A549 (cell line): ENCODE data around the gene CACNA1D. TPM values are rescaled to one million over a fixed set of nuclear protein-coding genes. Genes with fewer than 3 reads are reported as not detected.
"Not testable (repeated sequence)": the region's sequence is repeated elsewhere in the genome, so short reads cannot be mapped to it uniquely, and the experiment has no call there.

Experiments
- ATAC-seq, 2 experiments: fragments of 200-7000 bp in 1 of 2; fragments of >200 bp in 1 of 2; cut with Nextera tagmentation in 1 of 2; cut with Tn5 transposase in 1 of 2; 3 replicates each; pipeline versions ENCODE4 v1.8.0 to v1.9.1; 2018 to 2020; ENCODE audit warnings: mild to moderate bottlenecking in 1 of 2, moderate library complexity in 1 of 2
- CTCF ChIA-PET: fragments of 300-600 bp; sonication (Branson Sonifier 250); formaldehyde crosslinking; extraction: SDS; loops from one replicate; lab custom pipeline; 2021; ENCODE audit warnings: antibody characterized with exemption, inconsistent platforms; lab: Yijun Ruan, JAX
- POLR2A ChIA-PET: fragments of 350-600 bp; formaldehyde crosslinking; extraction: SDS; loops from one replicate; lab custom pipeline; 2021; ENCODE audit warnings: antibody characterized with exemption, inconsistent platforms; lab: Yijun Ruan, JAX
- DNase-seq, 2 experiments: peaks; one replicate each; pipeline versions ENCODE4 v3.0.0 to v3.0.0-alpha.2; 2011 to 2016; ENCODE audit warnings: low read depth in 1 of 2, low spot score in 1 of 2
- FAIRE-seq: peaks from 2 replicates; lab custom pipeline; 2011; peaks lifted over from hg19 to GRCh38; lab: Jason Lieb, UNC
- H3K27ac ChIP-seq, 2 experiments: fragments of >200 bp; sonication (Bioruptor Twin); formaldehyde crosslinking; 3 replicates each; pipeline ENCODE4 v1.5.1; 2016 to 2017
- H3K4me1 ChIP-seq: fragments of >200 bp; sonication (Bioruptor Twin); formaldehyde crosslinking; 3 replicates; pipeline ENCODE4 v1.6.1; 2016
- H3K4me2 ChIP-seq: fragments of >200 bp; sonication (Bioruptor Twin); formaldehyde crosslinking; 3 replicates; pipeline ENCODE4 v1.6.1; 2016
- H3K4me3 ChIP-seq: fragments of >200 bp; sonication (Bioruptor Twin); formaldehyde crosslinking; 3 replicates; pipeline ENCODE4 v1.5.1; 2016
- H3K9me3 ChIP-seq: fragments of >200 bp; sonication (Bioruptor Twin); formaldehyde crosslinking; 3 replicates; pipeline ENCODE4 v1.6.1; 2016
- CHD2 ChIP-seq: fragments of 150-350 bp; IDR thresholded peaks from 2 replicates; pipeline ENCODE4 v1.6.1; 2014; ENCODE audit warnings: low read length; ENCODE audit not compliant: partially characterized antibody
- HOXB13 ChIP-seq: fragments of 250-450 bp; sonication (Bioruptor Pico); IDR thresholded peaks from 2 replicates; pipeline ENCODE4 v1.5.0; 2020; ENCODE audit warnings: low read depth, mild to moderate bottlenecking, moderate library complexity
- JUNB ChIP-seq: fragments of >200 bp; sonication (Bioruptor Twin); formaldehyde crosslinking; IDR thresholded peaks from 2 replicates; pipeline ENCODE4 v1.6.1; 2016
- KDM5A ChIP-seq: fragments of 200-600 bp; sonication (generic); IDR thresholded peaks from 2 replicates; pipeline ENCODE4 v1.6.1; 2016; ENCODE audit warnings: antibody characterized with exemption, mild to moderate bottlenecking
- MAFK ChIP-seq: fragments of 450-650 bp; IDR thresholded peaks from 2 replicates; pipeline ENCODE4 v1.6.1; 2014; ENCODE audit not compliant: partially characterized antibody
- MYC ChIP-seq: IDR thresholded peaks from 2 replicates; pipeline ENCODE4 v1.6.1; 2012; ENCODE audit warnings: mild to moderate bottlenecking, inconsistent platforms, low read length, improper control_type of control experiment, borderline replicate concordance
- RAD21 ChIP-seq, 2 experiments: fragments of >200 bp in 1 of 2; sonication (Bioruptor Twin) in 1 of 2; formaldehyde crosslinking in 1 of 2; IDR thresholded peaks in 1 of 2; conservative IDR thresholded peaks in 1 of 2; 2 replicates in 1 of 2; 3 replicates in 1 of 2; pipeline ENCODE4 v1.6.1; 2012 to 2018; ENCODE audit warnings: inconsistent platforms in 1 of 2
- RNF2 ChIP-seq: fragments of 200-600 bp; sonication (generic); IDR thresholded peaks from 2 replicates; pipeline ENCODE4 v1.6.1; 2016; ENCODE audit warnings: low read depth, mild to moderate bottlenecking, antibody characterized with exemption, moderate library complexity, borderline replicate concordance
- TFCP2L1 ChIP-seq: fragments of 250-450 bp; sonication (Bioruptor Pico); IDR thresholded peaks from 2 replicates; pipeline ENCODE4 v1.5.0; 2021; ENCODE audit warnings: mild to moderate bottlenecking
- WGBS: methylation state at CpG from one replicate; pipeline ENCODE4 v1.1.6; 2017; ENCODE audit errors: missing lambda C conversion rate; 5-methylcytosine and 5-hydroxymethylcytosine counted together
- polyA plus RNA-seq, 4 experiments: library from polyadenylated mRNA; depleted of rRNA in 3 of 4; stranded (reverse); fragments of >200 nt; fragmentation: RNase III in 1 of 4; extraction: RNeasy Plus Mini Kit Qiagen cat#74134 plus additional on column Dnase treatment in 1 of 4; gene quantifications; 2 replicates in 3 of 4; 3 replicates in 1 of 4; pipeline ENCODE4 v1.2.3, GENCODE V29; 2011 to 2017
- TF ChIP-seq, protein P1 (sequence below): fragments of 200-600 bp; sonication (generic); IDR thresholded peaks from 2 replicates; pipeline ENCODE4 v1.6.1; 2016; ENCODE audit warnings: antibody characterized with exemption, mild to moderate bottlenecking, moderate library complexity
- TF ChIP-seq, protein P2 (sequence below): fragments of >200 bp; sonication (Bioruptor Twin); formaldehyde crosslinking; IDR thresholded peaks from 3 replicates; pipeline ENCODE4 v1.5.1; 2016
- TF ChIP-seq, protein P3 (sequence below): fragments of >200 bp; sonication (Bioruptor Twin); formaldehyde crosslinking; IDR thresholded peaks from 2 replicates; pipeline ENCODE4 v1.6.1; 2016
- TF ChIP-seq, protein P4 (sequence below): fragments of 450-650 bp; IDR thresholded peaks from 2 replicates; pipeline ENCODE4 v1.6.1; 2014; ENCODE audit warnings: antibody characterized with exemption
- TF ChIP-seq, protein P5 (sequence below): fragments of 250-450 bp; sonication (Bioruptor Pico); IDR thresholded peaks from 2 replicates; pipeline ENCODE4 v1.5.0; 2020; ENCODE audit warnings: low read depth, mild to moderate bottlenecking, moderate library complexity
- TF ChIP-seq, protein P6 (sequence below): IDR thresholded peaks from 2 replicates; pipeline ENCODE4 v1.6.1; 2012; ENCODE audit warnings: low read depth, borderline replicate concordance

The CACNA1D gene
- polyA plus RNA-seq, 2 of the 4 experiments (the other 2 are of a cell fraction) = 1.1 to 10.7 TPM

DNA sequence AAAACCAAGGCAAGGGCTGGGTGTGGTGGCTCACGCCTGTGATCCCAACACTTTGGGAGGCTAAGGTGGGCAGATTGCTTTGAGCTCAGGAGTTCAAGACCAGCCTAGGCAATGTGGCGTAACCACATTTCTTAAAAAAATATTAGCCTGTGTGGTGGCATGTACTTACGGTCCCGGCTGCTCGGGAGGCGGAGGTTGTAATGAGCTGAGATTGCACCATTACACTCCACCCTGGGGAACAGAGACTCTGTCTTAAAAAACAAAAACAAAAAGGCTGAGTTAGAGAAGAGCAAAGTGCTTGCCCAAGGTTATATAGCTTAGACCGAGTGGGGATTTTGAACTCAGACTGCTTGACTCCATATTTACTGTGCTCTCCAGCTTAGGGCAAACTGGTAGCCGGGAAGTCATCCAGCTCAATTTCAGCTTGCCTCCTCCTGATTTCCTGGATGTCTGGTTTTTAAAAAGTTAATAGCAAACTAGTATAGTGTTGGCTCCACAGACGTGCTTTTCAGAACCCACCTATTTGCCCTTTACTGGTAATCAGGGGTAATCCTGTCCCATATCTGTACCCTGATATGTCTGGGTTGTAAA, 138.9 kb downstream of the CACNA1D start:
- Histone ChIP-seq H3K27ac (no peak overlapping the region), H3K4me3 (no peak overlapping the region), H3K4me2 (0 out of 3 replicates have a peak overlapping the region, but pooled peaks have one; percentile 3), H3K4me1 (peaks cover 11% of the 10 kb centered on the region; the same call in 2 of the 3 replicates), H3K9me3 (peaks cover 11% of the 10 kb centered on the region; the same call in 1 of the 3 replicates)
- ChIA-PET POLR2A (no interaction called here), CTCF (interaction anchor here (1.0 to 1.2 kb wide), 2 partner anchors 10 to 77 kb away, joined by 3 read pairs; no protein-coding TSS in a partner anchor)
- no peak for DNase-seq
- no peak for FAIRE-seq
- ATAC-seq = no peak
- TF ChIP-seq CHD2 (no peak), HOXB13 (CRISPR knock-in tag) (no peak), TFCP2L1 (CRISPR knock-in tag) (no peak), MAFK (no peak)
- TF ChIP-seq, protein P1, sequence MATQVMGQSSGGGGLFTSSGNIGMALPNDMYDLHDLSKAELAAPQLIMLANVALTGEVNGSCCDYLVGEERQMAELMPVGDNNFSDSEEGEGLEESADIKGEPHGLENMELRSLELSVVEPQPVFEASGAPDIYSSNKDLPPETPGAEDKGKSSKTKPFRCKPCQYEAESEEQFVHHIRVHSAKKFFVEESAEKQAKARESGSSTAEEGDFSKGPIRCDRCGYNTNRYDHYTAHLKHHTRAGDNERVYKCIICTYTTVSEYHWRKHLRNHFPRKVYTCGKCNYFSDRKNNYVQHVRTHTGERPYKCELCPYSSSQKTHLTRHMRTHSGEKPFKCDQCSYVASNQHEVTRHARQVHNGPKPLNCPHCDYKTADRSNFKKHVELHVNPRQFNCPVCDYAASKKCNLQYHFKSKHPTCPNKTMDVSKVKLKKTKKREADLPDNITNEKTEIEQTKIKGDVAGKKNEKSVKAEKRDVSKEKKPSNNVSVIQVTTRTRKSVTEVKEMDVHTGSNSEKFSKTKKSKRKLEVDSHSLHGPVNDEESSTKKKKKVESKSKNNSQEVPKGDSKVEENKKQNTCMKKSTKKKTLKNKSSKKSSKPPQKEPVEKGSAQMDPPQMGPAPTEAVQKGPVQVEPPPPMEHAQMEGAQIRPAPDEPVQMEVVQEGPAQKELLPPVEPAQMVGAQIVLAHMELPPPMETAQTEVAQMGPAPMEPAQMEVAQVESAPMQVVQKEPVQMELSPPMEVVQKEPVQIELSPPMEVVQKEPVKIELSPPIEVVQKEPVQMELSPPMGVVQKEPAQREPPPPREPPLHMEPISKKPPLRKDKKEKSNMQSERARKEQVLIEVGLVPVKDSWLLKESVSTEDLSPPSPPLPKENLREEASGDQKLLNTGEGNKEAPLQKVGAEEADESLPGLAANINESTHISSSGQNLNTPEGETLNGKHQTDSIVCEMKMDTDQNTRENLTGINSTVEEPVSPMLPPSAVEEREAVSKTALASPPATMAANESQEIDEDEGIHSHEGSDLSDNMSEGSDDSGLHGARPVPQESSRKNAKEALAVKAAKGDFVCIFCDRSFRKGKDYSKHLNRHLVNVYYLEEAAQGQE = no peak
- 75% methylated on average over 9 of the region's 9 CpGs for WGBS

DNA sequence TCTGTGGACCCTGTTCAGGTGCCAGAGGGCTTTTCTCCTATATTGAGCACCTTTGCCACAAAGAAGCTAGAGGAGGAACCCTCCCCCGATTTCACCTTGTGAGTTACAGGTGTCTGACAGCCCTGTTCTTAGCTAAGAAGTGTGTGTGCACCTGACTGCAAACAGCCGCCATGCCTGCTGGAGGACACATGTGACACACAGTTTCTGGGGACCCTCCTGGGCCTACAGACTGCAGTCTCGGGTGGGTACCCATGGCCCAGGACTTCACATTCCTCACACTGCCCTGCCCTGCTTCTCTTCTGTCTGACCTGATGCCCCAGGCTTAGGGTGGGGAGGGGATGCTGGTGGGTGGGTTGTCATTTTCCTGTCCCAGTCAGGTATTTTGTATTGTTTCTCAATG, 140.6 kb downstream of the CACNA1D start:
- POLR2A ChIA-PET = no interaction called here
- CTCF ChIA-PET = interaction anchor here (1.5 kb wide), 1 partner anchor 75 kb away, joined by 4 read pairs; no protein-coding TSS in a partner anchor
- peaks cover 11% of the 10 kb centered on the region; the same call in 1 of the 3 replicates for H3K9me3 ChIP-seq
- WGBS = 60% methylated on average over 3 of the region's 3 CpGs
- DNase-seq = no peak
- TF ChIP-seq RNF2 (no peak), RAD21 (conservative IDR thresholded peaks at IDR 0.05 in 1 of 2, IDR thresholded peaks at IDR 0.05 in 1 of 2) (no peak), KDM5A (no peak), JUNB (no peak), MYC (no peak)
- TF ChIP-seq, protein P2, sequence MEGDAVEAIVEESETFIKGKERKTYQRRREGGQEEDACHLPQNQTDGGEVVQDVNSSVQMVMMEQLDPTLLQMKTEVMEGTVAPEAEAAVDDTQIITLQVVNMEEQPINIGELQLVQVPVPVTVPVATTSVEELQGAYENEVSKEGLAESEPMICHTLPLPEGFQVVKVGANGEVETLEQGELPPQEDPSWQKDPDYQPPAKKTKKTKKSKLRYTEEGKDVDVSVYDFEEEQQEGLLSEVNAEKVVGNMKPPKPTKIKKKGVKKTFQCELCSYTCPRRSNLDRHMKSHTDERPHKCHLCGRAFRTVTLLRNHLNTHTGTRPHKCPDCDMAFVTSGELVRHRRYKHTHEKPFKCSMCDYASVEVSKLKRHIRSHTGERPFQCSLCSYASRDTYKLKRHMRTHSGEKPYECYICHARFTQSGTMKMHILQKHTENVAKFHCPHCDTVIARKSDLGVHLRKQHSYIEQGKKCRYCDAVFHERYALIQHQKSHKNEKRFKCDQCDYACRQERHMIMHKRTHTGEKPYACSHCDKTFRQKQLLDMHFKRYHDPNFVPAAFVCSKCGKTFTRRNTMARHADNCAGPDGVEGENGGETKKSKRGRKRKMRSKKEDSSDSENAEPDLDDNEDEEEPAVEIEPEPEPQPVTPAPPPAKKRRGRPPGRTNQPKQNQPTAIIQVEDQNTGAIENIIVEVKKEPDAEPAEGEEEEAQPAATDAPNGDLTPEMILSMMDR = no peak
- TF ChIP-seq, protein P3, sequence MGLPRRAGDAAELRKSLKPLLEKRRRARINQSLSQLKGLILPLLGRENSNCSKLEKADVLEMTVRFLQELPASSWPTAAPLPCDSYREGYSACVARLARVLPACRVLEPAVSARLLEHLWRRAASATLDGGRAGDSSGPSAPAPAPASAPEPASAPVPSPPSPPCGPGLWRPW = no peak
- TF ChIP-seq, protein P4, sequence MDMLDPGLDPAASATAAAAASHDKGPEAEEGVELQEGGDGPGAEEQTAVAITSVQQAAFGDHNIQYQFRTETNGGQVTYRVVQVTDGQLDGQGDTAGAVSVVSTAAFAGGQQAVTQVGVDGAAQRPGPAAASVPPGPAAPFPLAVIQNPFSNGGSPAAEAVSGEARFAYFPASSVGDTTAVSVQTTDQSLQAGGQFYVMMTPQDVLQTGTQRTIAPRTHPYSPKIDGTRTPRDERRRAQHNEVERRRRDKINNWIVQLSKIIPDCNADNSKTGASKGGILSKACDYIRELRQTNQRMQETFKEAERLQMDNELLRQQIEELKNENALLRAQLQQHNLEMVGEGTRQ = no peak
- TF ChIP-seq, protein P5, sequence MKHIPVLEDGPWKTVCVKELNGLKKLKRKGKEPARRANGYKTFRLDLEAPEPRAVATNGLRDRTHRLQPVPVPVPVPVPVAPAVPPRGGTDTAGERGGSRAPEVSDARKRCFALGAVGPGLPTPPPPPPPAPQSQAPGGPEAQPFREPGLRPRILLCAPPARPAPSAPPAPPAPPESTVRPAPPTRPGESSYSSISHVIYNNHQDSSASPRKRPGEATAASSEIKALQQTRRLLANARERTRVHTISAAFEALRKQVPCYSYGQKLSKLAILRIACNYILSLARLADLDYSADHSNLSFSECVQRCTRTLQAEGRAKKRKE = no peak
- TF ChIP-seq, protein P6, sequence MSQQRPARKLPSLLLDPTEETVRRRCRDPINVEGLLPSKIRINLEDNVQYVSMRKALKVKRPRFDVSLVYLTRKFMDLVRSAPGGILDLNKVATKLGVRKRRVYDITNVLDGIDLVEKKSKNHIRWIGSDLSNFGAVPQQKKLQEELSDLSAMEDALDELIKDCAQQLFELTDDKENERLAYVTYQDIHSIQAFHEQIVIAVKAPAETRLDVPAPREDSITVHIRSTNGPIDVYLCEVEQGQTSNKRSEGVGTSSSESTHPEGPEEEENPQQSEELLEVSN = no peak
- TF ChIP-seq, all 56 proteins: peak for 0
- Histone ChIP-seq H3K27ac (no peak overlapping the region), H3K4me2 (no peak overlapping the region), H3K4me1 (peaks cover 10% of the 10 kb centered on the region; the same call in 2 of the 3 replicates), H3K4me3 (no peak overlapping the region)
- no peak for FAIRE-seq
- ATAC-seq = no peak

DNA sequence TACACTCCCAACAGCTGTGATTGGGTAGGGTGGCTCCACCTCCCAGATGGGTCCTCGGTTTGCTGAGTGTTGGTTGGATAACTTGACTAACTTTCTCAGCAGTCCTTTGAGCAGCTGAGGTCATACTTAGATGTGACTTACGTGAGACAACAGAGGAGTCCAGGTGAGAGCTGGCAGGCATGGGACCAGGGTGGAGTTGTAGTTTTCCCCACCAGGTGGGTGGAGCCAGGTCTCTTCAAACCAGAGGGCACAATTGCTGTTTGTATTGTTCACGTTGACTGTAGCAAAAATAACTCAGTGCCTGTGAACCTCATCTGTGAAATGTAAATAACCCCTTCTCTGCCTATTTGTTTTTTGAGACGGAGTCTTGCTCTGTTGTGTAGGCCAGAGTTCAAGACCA, 144.4 kb downstream of the CACNA1D start:
- ATAC-seq, DNase-seq, H3K4me3 ChIP-seq, H3K9me3 ChIP-seq, H3K27ac ChIP-seq, CTCF ChIA-PET, POLR2A ChIA-PET, H3K4me1 ChIP-seq, FAIRE-seq, H3K4me2 ChIP-seq: not testable (repeated sequence)
- 70% methylated on average over 3 of the region's 4 CpGs for WGBS
